ENCODE measurements around the gene BPIFB3.
"Not testable (repeated sequence)": the region's sequence is repeated elsewhere in the genome, so short reads cannot be mapped to it uniquely, and the experiment has no call there.

BPIFB3 gene

DNA sequence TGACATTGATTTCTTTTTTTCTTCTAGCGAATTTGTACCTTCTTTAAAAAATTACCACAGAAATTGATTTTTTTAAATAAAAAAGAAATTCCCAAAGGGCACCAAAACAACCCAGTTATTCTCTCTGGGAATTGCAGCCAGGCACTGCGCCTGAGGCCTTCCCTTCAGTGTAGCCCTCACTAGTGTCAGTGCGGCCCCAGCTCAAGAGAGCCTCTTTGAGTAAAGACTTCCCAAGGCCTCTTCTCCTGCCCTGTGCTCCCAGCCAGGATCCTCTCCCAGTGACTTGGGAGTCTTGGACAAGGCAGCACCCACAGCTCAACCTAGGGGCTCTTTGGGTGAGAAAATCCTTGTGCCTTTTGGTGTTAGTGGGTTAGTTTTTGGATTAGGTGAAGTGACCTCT is 67.2 kb downstream of the BPIFB3 start:
- DNase-seq (ENCODE audit: low spot score), result no peak

DNA sequence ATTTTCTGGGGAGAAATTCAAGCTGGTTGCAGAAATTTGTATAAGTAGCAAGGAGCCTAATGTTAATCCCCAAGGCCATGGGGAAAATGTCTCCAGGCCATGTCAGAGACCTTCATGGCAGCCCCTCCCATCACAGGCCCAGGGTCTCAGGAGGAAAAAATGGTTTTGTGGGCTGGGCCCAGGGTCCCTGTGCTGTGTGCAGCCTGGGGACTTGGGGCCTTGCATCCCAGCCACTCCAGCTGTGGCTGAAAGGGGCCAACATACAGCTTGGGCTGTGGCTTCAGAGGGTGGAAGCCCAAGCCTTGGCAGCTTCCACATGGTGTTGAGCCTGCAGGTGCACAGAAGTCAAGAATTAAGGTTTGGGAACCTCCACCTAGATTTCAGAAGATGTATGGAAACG is 68.6 kb downstream of the BPIFB3 start:
- not testable (repeated sequence) for DNase-seq (ENCODE audit: low spot score)

Measured in RKO (cell line).